WTC11 (cell line): ENCODE results near the gene INSYN1. TPM values are rescaled to one million over a fixed set of nuclear protein-coding genes. Genes with fewer than 3 reads are reported as not detected.

Experiments
- ATAC-seq: fragments of 200-7000 bp; cut with Tn5 transposase; 2 replicates; pipeline ENCODE4 v1.10.0; 2021; ENCODE audit warnings: mild to moderate bottlenecking, moderate library complexity
- CTCF ChIA-PET: fragments of 300-600 bp; sonication (Branson Sonifier 250); formaldehyde crosslinking; loops from one replicate; lab custom pipeline; 2021; ENCODE audit warnings: antibody characterized with exemption; lab: Charles Lee
- POLR2A ChIA-PET: fragments of 350-600 bp; sonication (Branson Sonifier 250); formaldehyde crosslinking; loops from one replicate; lab custom pipeline; 2021; ENCODE audit warnings: antibody characterized with exemption; lab: Charles Lee
- DNase-seq: peaks from one replicate; pipeline ENCODE4 v3.0.0; 2021; ENCODE audit warnings: low spot score
- H3K27ac Mint-ChIP-seq: 2 replicates; pipeline ENCODE4 v1.8.0; 2021; ENCODE audit warnings: mixed read lengths
- H3K27me3 Mint-ChIP-seq: 2 replicates; pipeline ENCODE4 v1.8.0; 2021; ENCODE audit warnings: low read depth, mild to moderate bottlenecking, moderate library complexity, mixed read lengths
- H3K36me3 Mint-ChIP-seq: 2 replicates; pipeline ENCODE4 v1.8.0; 2021; ENCODE audit warnings: mixed read lengths
- H3K4me1 Mint-ChIP-seq: 2 replicates; pipeline ENCODE4 v1.8.0; 2022; ENCODE audit warnings: mixed read lengths
- H3K4me3 Mint-ChIP-seq: 2 replicates; pipeline ENCODE4 v1.8.0; 2021; ENCODE audit warnings: mild to moderate bottlenecking, moderate library complexity, mixed read lengths
- H3K9me3 Mint-ChIP-seq: 2 replicates; pipeline ENCODE4 v1.8.0; 2021; ENCODE audit warnings: mixed read lengths
- ATF3 ChIP-seq: sonication (generic); formaldehyde crosslinking; conservative IDR thresholded peaks from 2 replicates; pipeline ENCODE4 v1.8.1; 2022; ENCODE audit warnings: mild to moderate bottlenecking, missing genetic modification reagents
- CREB1 ChIP-seq: sonication (generic); formaldehyde crosslinking; IDR thresholded peaks from 2 replicates; pipeline ENCODE4 v1.8.0; 2023; ENCODE audit warnings: mild to moderate bottlenecking, missing genetic modification reagents
- ELF4 ChIP-seq: sonication (generic); formaldehyde crosslinking; IDR thresholded peaks from 2 replicates; pipeline ENCODE4 v1.8.1; 2022; ENCODE audit warnings: low read depth, mild to moderate bottlenecking, moderate library complexity, missing genetic modification reagents
- ERG ChIP-seq: fragments of 250-450 bp; sonication (Bioruptor Pico); IDR thresholded peaks from 2 replicates; pipeline ENCODE4 v1.8.0; 2021; ENCODE audit warnings: mild to moderate bottlenecking
- ESRRA ChIP-seq: sonication (generic); formaldehyde crosslinking; IDR thresholded peaks from 2 replicates; pipeline ENCODE4 v1.8.1; 2022; ENCODE audit warnings: mild to moderate bottlenecking, missing genetic modification reagents, borderline replicate concordance
- FOXP1 ChIP-seq: sonication (generic); formaldehyde crosslinking; IDR thresholded peaks from 2 replicates; pipeline ENCODE4 v1.8.0; 2022; ENCODE audit warnings: missing genetic modification reagents, mild to moderate bottlenecking, moderate library complexity, borderline replicate concordance
- MAX ChIP-seq: sonication (generic); formaldehyde crosslinking; IDR thresholded peaks from 2 replicates; pipeline ENCODE4 v1.8.0; 2022; ENCODE audit warnings: mild to moderate bottlenecking, missing genetic modification reagents
- MYBL2 ChIP-seq: sonication (generic); formaldehyde crosslinking; IDR thresholded peaks from 2 replicates; pipeline ENCODE4 v1.8.1; 2023; ENCODE audit warnings: mild to moderate bottlenecking, moderate library complexity, missing genetic modification reagents
- NFYB ChIP-seq: sonication (generic); formaldehyde crosslinking; conservative IDR thresholded peaks from 2 replicates; pipeline ENCODE4 v1.8.0; 2022; ENCODE audit warnings: low read depth, missing genetic modification reagents
- SMAD3 ChIP-seq: sonication (generic); formaldehyde crosslinking; IDR thresholded peaks from 2 replicates; pipeline ENCODE4 v1.8.0; 2022; ENCODE audit warnings: missing genetic modification reagents, mild to moderate bottlenecking, borderline replicate concordance
- USF1 ChIP-seq: sonication (generic); formaldehyde crosslinking; IDR thresholded peaks from 2 replicates; pipeline ENCODE4 v1.8.0; 2022; ENCODE audit warnings: mild to moderate bottlenecking, missing genetic modification reagents
- USF2 ChIP-seq: sonication (generic); formaldehyde crosslinking; IDR thresholded peaks from 2 replicates; pipeline ENCODE4 v1.8.1; 2023; ENCODE audit warnings: mild to moderate bottlenecking, missing genetic modification reagents, moderate library complexity
- ZBTB43 ChIP-seq: sonication (generic); formaldehyde crosslinking; IDR thresholded peaks from 2 replicates; pipeline ENCODE4 v1.8.1; 2023; ENCODE audit warnings: mild to moderate bottlenecking, missing genetic modification reagents
- ZNF263 ChIP-seq: sonication (generic); formaldehyde crosslinking; IDR thresholded peaks from 2 replicates; pipeline ENCODE4 v1.8.1; 2022; ENCODE audit warnings: low read depth, mild to moderate bottlenecking, moderate library complexity, missing genetic modification reagents
- ZNF281 ChIP-seq: sonication (generic); formaldehyde crosslinking; IDR thresholded peaks from 2 replicates; pipeline ENCODE4 v1.8.0; 2023; ENCODE audit warnings: mild to moderate bottlenecking, missing genetic modification reagents
- ZSCAN18 ChIP-seq: fragments of 250-450 bp; sonication (Bioruptor Pico); IDR thresholded peaks from 2 replicates; pipeline ENCODE4 v2.1.2; 2022; ENCODE audit warnings: mild to moderate bottlenecking, moderate library complexity
- total RNA-seq: library from RNA; stranded (reverse); gene quantifications from 3 replicates; pipeline ENCODE4 v1.2.3, GENCODE V29; 2021

INSYN1 gene
- total RNA-seq, 1 experiment from 2014 or later: 11.9 TPM

- TF ChIP-seq ZBTB43: no peak
- no peak for TF ChIP-seq MAX (CRISPR knock-in tag)
These were observed 4.4 kb upstream of the INSYN1 start (continued) for GRCh38 chr15:73757571-73757970.

GRCh38 chr15:73756947-73757513 is 3.9 kb upstream of the INSYN1 start:
- TF ChIP-seq FOXP1 (no peak), ZNF281 (CRISPR knock-in tag) (no peak), NFYB (peak; percentile 62), USF2 (CRISPR knock-in tag) (peak; percentile 57), ATF3 (no peak)
- Mint-ChIP-seq H3K27ac (no peak overlapping the region), H3K27me3 (peaks cover 11% of the 10 kb centered on the region), H3K9me3 (no peaks in the 10 kb centered on the region), H3K4me1 (peaks cover 18% of the 10 kb centered on the region), H3K36me3 (no peaks in the 10 kb centered on the region), H3K4me3 (no peak overlapping the region)
- ATAC-seq: no peak
- no peak for DNase-seq
- ChIA-PET POLR2A (no interaction called here), CTCF (no interaction called here)

GRCh38 chr15:73756390-73756789 is 3.2 kb upstream of the INSYN1 start:
- Mint-ChIP-seq H3K4me1 (peaks cover 19% of the 10 kb centered on the region), H3K27ac (no peak overlapping the region), H3K4me3 (no peak overlapping the region), H3K27me3 (peaks cover 13% of the 10 kb centered on the region), H3K9me3 (no peaks in the 10 kb centered on the region), H3K36me3 (no peaks in the 10 kb centered on the region)
- POLR2A ChIA-PET: no interaction called here
- DNase-seq (no peak), ATAC-seq (no peak)
- CTCF ChIA-PET: interaction anchor here (0.6 kb wide), 1 partner anchor 238 kb away, joined by 3 read pairs; the partner anchor contains the start of gene PML
- TF ChIP-seq ZSCAN18 (CRISPR knock-in tag) (no peak), CREB1 (CRISPR knock-in tag) (no peak)

- Mint-ChIP-seq H3K4me3 (no peak overlapping the region), H3K27me3 (peaks cover 14% of the 10 kb centered on the region), H3K36me3 (no peaks in the 10 kb centered on the region), H3K27ac (no peak overlapping the region), H3K4me1 (peaks cover 21% of the 10 kb centered on the region), H3K9me3 (no peaks in the 10 kb centered on the region)
- ATAC-seq: no peak
- ChIA-PET CTCF (interaction anchor here (0.6 kb wide), 1 partner anchor 238 kb away, joined by 3 read pairs; the partner anchor contains the start of gene PML), POLR2A (no interaction called here)
- no peak for DNase-seq
- no peak for TF ChIP-seq ESRRA (CRISPR knock-in tag)
- no peak for TF ChIP-seq ZNF281 (CRISPR knock-in tag)
- no peak for TF ChIP-seq MYBL2 (CRISPR knock-in tag)
- TF ChIP-seq ZNF263: no peak
- TF ChIP-seq SMAD3 (CRISPR knock-in tag): no peak
- TF ChIP-seq USF1 (CRISPR knock-in tag): no peak
- no peak for TF ChIP-seq ERG
- TF ChIP-seq ELF4 (CRISPR knock-in tag): no peak
- TF ChIP-seq FOXP1: no peak
These were observed 2.8 kb upstream of the INSYN1 start for GRCh38 chr15:73755946-73756345.
